GM20000 (cell line): Measurements from ENCODE around the gene ATG2A.
A peak's percentile ranks its signal among the peaks of the same experiment; 100 is the strongest.

Experiments
- DNase-seq: peaks from one replicate; pipeline ENCODE4 v3.0.0; 2012; ENCODE audit warnings: low spot score
- TF ChIP-seq, protein P1 (sequence below): IDR thresholded peaks from 2 replicates; pipeline ENCODE4 v1.5.1; 2012; ENCODE audit warnings: mild to moderate bottlenecking, control low read depth; ENCODE audit errors: extremely low read depth, missing control alignments

Gene ATG2A

DNA sequence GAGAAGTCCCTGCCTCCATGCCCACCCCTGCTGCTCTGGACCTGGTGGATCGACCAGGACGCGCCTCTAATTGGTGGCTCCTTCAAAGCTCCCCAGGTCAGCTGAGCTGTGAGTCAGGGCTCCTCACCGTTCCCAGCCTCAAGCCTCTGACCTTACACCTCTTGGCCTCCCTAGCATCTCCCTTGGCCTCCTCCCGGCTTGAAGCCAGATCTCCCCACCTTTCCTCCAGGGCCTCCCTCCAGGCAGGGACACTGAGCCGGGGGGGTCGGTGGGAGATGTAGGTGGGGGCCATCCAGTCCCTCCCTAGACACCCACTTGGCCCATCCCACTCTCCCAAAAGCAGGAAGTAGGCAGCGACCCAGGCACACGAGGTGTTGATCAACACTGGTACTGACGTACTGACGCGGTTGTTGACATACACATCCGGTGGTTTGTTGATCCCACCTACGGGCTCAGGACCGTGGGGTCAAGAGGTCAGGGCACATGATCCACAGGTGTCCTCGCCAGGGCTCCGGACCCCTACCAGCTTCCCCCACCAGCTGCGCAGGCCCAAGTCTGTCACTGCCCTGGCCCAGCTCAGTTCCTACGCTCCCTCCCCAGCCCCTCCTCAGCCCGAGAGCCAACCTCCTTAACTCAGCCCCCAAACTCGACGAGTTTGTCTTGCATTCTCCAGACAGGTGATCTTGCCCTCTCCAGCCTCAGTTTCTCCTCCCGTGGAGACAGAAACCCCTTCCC, 802 bp downstream of the ATG2A start:
- peak; percentile 68 for DNase-seq
- TF ChIP-seq, protein P1, sequence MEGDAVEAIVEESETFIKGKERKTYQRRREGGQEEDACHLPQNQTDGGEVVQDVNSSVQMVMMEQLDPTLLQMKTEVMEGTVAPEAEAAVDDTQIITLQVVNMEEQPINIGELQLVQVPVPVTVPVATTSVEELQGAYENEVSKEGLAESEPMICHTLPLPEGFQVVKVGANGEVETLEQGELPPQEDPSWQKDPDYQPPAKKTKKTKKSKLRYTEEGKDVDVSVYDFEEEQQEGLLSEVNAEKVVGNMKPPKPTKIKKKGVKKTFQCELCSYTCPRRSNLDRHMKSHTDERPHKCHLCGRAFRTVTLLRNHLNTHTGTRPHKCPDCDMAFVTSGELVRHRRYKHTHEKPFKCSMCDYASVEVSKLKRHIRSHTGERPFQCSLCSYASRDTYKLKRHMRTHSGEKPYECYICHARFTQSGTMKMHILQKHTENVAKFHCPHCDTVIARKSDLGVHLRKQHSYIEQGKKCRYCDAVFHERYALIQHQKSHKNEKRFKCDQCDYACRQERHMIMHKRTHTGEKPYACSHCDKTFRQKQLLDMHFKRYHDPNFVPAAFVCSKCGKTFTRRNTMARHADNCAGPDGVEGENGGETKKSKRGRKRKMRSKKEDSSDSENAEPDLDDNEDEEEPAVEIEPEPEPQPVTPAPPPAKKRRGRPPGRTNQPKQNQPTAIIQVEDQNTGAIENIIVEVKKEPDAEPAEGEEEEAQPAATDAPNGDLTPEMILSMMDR, result no peak

DNA sequence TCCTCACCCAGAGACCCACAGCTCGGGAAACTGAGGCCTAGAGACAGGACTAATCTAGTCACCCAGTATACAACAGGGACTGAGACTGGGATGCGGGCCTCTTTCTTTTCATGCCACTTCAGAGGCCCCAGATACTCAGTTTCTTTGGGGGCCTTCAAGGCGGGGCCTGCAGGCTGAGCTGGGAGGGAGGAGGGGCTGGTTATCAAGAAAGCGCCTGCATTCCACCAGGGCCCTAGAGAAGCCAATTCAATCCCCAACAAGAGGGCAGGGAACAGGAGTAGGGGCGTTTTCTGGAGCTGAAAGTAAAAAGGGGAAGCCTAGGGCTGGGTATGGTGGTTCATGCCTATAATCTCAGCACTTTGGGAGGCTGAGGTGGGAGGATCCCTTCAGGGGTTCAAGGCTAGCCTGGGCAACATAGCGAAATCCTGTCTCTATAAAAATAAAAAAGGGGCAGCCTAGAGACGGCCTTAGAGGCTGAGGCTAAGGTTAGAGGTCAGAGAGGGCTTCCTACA, 1.6 kb downstream of the ATG2A start:
- TF ChIP-seq, protein P1, result no peak

DNA sequence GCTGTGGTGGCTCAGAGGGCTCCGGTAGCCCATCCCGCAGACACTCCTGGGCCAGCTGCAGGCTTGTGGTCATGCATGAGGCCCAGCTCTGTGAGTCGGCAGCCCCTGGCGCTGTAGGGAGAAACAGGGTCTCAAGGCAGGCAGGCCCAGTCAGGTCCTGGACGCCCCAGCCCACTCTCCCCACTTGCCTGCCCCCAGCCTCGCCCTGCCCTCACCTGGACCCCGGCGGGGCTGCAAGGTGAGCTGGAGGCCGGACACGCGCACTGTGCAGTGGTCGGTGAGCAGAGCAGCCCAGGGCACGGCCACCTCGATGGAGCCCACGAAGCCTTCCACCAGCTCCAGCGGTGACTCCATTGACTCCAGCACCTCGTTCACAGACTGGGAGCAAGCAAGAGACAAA, 2.9 kb downstream of the ATG2A start:
- TF ChIP-seq, protein P1, result no peak
- DNase-seq, result no peak

More for the DNA sequence above, 1.6 kb downstream of the ATG2A start:
- DNase-seq, result no peak

DNA sequence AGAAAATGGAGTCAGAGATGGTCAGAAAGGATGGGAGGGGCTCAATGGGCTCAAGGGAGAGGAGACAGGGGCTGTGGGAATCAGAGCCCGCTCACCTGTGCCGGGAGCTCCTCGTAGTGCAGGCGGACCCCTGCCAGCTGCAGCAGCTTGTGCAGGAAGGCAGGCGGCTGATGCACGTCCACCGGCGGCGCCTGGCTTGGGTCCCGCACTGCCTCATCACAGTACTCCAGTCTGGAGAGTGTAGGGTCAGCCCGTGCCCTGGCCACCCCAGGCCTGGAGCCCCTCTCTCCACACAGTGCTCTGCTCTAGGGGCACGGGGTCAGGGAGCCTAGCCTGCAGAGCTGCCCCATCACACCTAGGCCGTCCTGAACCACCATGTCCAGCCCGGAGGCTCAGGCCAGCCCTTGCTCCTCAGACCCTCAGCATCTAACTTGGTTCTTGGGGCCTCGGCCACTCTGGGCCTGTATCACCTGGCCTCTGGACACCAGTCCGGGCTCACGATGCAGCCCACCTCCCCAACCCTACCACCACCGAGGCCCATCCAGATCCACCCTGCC, 3.8 kb downstream of the ATG2A start:
- TF ChIP-seq, protein P1, result no peak
- DNase-seq, result no peak

GRCh38 chr11:64911689-64912088, 5.3 kb downstream of the ATG2A start:
- TF ChIP-seq, protein P1, result no peak
- DNase-seq, result no peak

DNA sequence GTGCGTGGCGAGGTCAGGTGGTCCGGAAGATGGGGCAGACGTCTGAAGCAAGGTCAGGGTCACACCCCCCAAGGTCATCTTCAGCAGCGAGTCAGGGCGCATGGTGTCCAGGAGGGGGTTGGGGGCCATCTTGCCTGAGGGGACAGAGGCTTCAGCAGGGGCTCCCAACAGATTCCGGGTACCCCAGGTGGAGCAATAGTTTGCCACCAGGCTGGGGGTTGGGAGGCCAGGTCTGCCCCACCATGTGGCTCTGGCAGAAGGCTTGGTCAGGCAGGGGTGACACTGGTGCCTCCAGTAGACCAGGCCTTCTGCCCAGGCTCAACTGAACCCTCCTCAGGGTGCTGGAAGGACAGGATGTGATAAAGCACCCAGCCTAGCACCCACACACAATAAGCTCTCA, 5.9 kb downstream of the ATG2A start:
- no peak for DNase-seq
- TF ChIP-seq, protein P1, result no peak

GRCh38 chr11:64910451-64911093, 6.4 kb downstream of the ATG2A start:
- no peak for DNase-seq
- TF ChIP-seq, protein P1, result no peak
